GM12875 (cell line): ENCODE data around the gene ERF.

Experiments
- H3K4me3 ChIP-seq: one replicate; pipeline ENCODE4 v1.5.1; 2011; ENCODE audit warnings: low read depth, low read length, control low read depth
- TF ChIP-seq, protein P1 (sequence below): IDR thresholded peaks from 2 replicates; pipeline ENCODE4 v1.5.1; 2011; ENCODE audit warnings: low read depth, mild to moderate bottlenecking, control low read depth, inconsistent platforms, low read length, moderate library complexity, borderline replicate concordance; ENCODE audit not compliant: insufficient read depth

The ERF gene

DNA sequence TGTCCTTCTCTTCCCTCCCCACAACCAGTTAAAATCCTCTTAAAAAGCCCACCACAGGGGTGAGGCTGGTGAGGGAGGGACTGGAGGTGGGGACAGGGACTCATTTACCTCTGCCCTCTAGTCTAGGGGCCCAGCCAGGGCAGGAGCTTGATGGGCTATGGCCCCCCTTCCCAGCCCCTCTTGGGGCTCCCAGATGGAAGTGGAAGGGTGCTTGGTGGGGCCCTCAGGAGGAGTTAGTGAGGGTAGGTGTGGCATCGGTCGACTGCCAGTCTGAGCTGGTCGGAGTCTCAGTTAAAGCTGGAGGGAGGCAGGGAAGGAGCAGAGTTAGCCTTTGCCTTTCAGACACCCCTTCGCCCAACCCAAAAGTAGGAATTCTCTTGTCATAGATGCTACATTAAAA, 24.4 kb downstream of the ERF start:
- no peak overlapping the region for H3K4me3 ChIP-seq
- TF ChIP-seq, protein P1, sequence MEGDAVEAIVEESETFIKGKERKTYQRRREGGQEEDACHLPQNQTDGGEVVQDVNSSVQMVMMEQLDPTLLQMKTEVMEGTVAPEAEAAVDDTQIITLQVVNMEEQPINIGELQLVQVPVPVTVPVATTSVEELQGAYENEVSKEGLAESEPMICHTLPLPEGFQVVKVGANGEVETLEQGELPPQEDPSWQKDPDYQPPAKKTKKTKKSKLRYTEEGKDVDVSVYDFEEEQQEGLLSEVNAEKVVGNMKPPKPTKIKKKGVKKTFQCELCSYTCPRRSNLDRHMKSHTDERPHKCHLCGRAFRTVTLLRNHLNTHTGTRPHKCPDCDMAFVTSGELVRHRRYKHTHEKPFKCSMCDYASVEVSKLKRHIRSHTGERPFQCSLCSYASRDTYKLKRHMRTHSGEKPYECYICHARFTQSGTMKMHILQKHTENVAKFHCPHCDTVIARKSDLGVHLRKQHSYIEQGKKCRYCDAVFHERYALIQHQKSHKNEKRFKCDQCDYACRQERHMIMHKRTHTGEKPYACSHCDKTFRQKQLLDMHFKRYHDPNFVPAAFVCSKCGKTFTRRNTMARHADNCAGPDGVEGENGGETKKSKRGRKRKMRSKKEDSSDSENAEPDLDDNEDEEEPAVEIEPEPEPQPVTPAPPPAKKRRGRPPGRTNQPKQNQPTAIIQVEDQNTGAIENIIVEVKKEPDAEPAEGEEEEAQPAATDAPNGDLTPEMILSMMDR, result no peak

DNA sequence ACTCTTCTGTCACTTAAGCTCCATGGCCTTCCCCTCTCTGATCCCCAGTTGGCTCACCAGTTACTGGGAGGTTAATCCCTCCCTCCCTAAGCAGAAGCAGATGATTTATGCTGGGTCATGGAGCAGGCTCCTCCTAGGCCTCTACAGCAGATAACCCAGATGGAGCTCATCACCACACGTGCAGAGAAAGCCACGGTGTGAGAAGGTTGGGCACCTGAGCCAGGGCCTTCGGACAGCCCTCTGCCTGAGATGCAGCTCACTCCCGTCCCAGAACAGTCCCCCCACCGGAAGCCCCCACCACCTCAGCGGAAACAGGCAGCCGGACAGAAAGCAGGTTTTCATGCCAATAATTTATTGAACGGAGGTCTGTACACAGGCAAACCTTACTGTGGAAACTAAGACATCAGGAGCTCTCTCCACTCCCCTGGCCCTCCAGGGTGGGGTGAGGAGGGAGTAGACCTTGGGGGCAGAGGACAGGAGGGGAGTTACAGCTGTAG, 25.0 kb downstream of the ERF start:
- TF ChIP-seq, protein P1, result no peak
- no peak overlapping the region for H3K4me3 ChIP-seq

DNA sequence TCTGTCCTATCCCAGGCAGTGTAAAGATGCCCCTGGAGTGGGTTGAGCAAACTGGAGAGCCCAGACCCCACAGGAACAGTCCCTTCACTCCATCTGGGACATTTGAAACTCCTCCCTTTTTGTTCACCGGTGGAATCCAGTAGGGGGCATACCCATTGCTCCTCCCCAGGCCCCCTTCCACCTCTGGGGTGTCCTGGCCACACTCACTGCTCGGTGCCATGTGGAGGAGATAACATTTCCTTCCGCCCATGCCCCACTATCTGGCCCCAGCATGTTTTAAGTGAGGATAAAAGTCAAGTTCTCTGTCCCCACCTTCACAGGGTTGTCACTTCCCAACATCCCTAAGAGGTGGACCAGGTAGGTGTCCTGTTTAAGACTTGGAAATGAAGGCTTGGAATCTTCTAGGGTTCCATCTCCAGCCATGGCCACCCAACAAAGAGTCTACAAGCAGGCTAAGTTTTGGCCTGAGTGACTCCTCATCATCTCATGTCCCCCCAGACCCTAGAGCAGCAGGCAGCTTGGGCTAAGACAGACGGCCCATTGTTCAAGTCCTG, 25.6 kb downstream of the ERF start:
- TF ChIP-seq, protein P1, result no peak
- no peak overlapping the region for H3K4me3 ChIP-seq

DNA sequence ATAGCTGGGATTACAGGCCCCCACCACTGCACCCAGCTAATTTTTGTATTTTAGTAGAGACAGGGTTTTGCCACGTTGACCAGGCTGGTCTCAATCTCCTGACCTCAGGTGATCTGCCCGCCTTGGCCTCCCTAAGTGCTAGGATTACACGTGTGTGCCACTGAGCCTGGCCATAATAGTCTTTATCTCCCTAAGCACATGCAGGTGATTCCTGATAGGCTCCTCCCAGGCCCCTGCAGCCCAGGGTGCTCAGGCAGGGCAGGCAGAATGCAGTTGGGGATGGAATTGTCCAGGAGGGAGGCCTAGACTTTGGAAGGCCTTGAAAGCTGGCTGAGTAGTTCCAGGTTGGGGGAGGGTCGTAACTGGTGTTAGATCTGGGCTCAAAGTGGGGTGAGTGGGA, 26.3 kb downstream of the ERF start:
- TF ChIP-seq, protein P1, result no peak
- H3K4me3 ChIP-seq, result no peak overlapping the region

DNA sequence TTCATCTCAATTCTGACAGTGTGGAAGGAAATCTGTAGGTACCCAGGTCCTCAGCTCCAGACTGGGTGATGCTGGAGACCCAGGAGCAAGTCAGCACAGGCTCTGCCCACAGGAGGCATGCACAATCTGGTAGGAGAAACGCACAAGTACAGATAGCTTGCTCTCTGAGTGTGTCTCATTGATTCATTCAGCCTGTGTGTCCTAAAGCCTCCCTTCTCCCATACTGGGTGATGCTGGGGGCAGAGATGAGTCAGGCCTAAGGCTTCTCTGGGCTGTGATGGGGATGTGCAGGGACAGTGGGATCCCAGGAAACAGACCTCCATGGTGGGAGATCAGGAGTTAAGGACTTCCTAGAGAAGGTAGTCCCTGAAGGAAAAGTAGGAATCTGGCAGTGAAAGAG, 28.0 kb downstream of the ERF start:
- no peak overlapping the region for H3K4me3 ChIP-seq
- TF ChIP-seq, protein P1, result no peak

DNA sequence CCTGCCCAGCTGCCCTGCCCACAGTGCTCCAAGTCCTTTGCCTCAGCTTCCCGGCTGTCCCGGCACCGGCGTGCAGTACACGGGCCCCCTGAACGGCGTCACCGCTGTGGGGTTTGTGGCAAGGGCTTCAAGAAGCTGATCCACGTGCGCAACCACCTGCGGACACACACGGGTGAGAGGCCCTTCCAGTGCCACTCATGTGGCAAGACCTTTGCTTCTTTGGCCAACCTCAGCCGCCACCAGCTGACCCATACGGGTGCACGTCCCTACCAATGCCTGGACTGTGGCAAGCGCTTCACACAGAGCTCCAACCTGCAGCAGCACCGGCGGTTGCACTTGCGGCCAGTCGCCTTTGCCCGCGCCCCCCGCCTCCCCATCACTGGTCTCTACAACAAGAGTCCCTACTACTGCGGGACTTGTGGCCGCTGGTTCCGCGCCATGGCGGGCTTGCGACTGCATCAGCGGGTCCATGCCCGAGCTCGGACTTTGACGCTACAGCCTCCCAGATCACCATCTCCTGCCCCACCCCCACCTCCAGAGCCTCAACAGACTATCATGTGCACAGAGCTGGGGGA, 29.1 kb downstream of the ERF start:
- no peak overlapping the region for H3K4me3 ChIP-seq
- TF ChIP-seq, protein P1, result no peak
